CD14-positive monocyte (primary cell): ENCODE measurements around the gene JOSD2. TPM values are rescaled to one million over a fixed set of nuclear protein-coding genes. Genes with fewer than 3 reads are reported as not detected.

Experiments
- DNase-seq, 3 donors: peaks; one replicate each; pipeline ENCODE4 v3.0.0-alpha.2; 2011 to 2022
- H2AFZ ChIP-seq: 2 replicates; pipeline ENCODE4 v1.6.0; 2012; ENCODE audit warnings: mild to moderate bottlenecking, low read depth, low read length, inconsistent platforms; ENCODE audit not compliant: insufficient read depth, poor library complexity, severe bottlenecking
- H3K27ac ChIP-seq, 2 donors: 1 replicate in 1 of 2; 2 replicates in 1 of 2; pipeline ENCODE4 v1.5.1; 2012 to 2013; ENCODE audit warnings: low read length in 2 of 2, control low read depth in 1 of 2, inconsistent platforms in 1 of 2, low read depth in 1 of 2, mild to moderate bottlenecking in 1 of 2
- H3K27me3 ChIP-seq, 2 donors: one replicate each; pipeline versions ENCODE4 v1.6.0 to v1.6.1; 2011 to 2013; ENCODE audit warnings: low read length in 2 of 2; ENCODE audit not compliant: control insufficient read depth in 2 of 2, insufficient read depth in 2 of 2
- H3K36me3 ChIP-seq, 2 donors: replicated peaks in 1 of 2; 1 replicate in 1 of 2; 2 replicates in 1 of 2; pipeline versions ENCODE4 v1.5.1 to v1.6.1; 2012 to 2013; ENCODE audit warnings: low read length in 2 of 2, control low read depth in 1 of 2, inconsistent platforms in 1 of 2, mild to moderate bottlenecking in 1 of 2; ENCODE audit not compliant: insufficient read depth in 2 of 2, control insufficient read depth in 1 of 2
- H3K4me1 ChIP-seq, 2 donors: 1 replicate in 1 of 2; 2 replicates in 1 of 2; pipeline versions ENCODE4 v1.5.1 to v1.6.1; 2012 to 2013; ENCODE audit warnings: low read length in 2 of 2, control low read depth in 1 of 2, inconsistent platforms in 1 of 2, mild to moderate bottlenecking in 1 of 2, moderate library complexity in 1 of 2; ENCODE audit not compliant: insufficient read depth in 2 of 2, control insufficient read depth in 1 of 2
- H3K4me2 ChIP-seq: replicated peaks from 2 replicates; pipeline ENCODE3; 2012; ENCODE audit warnings: low read length, moderate library complexity, mild to moderate bottlenecking; ENCODE audit not compliant: poor library complexity, severe bottlenecking; ENCODE audit errors: extremely low read depth
- H3K4me3 ChIP-seq, 3 experiments: fragments of 200-600 bp in 1 of 3; sonication (generic) in 1 of 3; replicated peaks in 1 of 3; 1 replicate in 2 of 3; 2 replicates in 1 of 3; pipeline ENCODE4 v1.5.1; 2011 to 2013; ENCODE audit warnings: low read length in 3 of 3, mild to moderate bottlenecking in 3 of 3, control low read depth in 2 of 3, low read depth in 2 of 3, inconsistent platforms in 1 of 3, moderate library complexity in 1 of 3
- H3K79me2 ChIP-seq: 2 replicates; pipeline ENCODE4 v1.6.0; 2012; ENCODE audit warnings: mild to moderate bottlenecking, control low read depth, inconsistent platforms, low read length, moderate library complexity; ENCODE audit not compliant: insufficient read depth
- H3K9ac ChIP-seq: 2 replicates; pipeline ENCODE4 v1.6.0; 2017; ENCODE audit warnings: low read length, mild to moderate bottlenecking; ENCODE audit not compliant: insufficient read depth, poor library complexity, severe bottlenecking
- H3K9me3 ChIP-seq, 2 donors: replicated peaks in 1 of 2; 1 replicate in 1 of 2; 2 replicates in 1 of 2; pipeline versions ENCODE4 v1.5.1 to v1.6.1; 2012 to 2013; ENCODE audit warnings: low read length in 2 of 2, control low read depth in 1 of 2; ENCODE audit not compliant: control insufficient read depth in 1 of 2, insufficient read depth in 1 of 2
- H4K20me1 ChIP-seq: 2 replicates; pipeline ENCODE4 v1.6.0; 2012; ENCODE audit warnings: mild to moderate bottlenecking, low read length, control low read depth, moderate library complexity; ENCODE audit not compliant: insufficient read depth
- H3K27ac Mint-ChIP-seq, 7 donors: one replicate each; pipeline ENCODE4 v1.8.0; 2020; ENCODE audit warnings: mild to moderate bottlenecking in 7 of 7, mixed read lengths in 7 of 7, moderate library complexity in 6 of 7, inconsistent platforms in 2 of 7
- H3K27me3 Mint-ChIP-seq, 3 donors: one replicate each; pipeline ENCODE4 v1.8.0; 2021 to 2022; ENCODE audit warnings: low read depth in 3 of 3, mild to moderate bottlenecking in 3 of 3, mixed read lengths in 3 of 3, moderate library complexity in 3 of 3, inconsistent platforms in 1 of 3
- H3K36me3 Mint-ChIP-seq, 2 donors: one replicate each; pipeline ENCODE4 v1.8.0; 2020; ENCODE audit warnings: mixed read lengths in 2 of 2, inconsistent platforms in 1 of 2, mild to moderate bottlenecking in 1 of 2
- H3K4me1 Mint-ChIP-seq: one replicate; pipeline ENCODE4 v1.8.0; 2020; ENCODE audit warnings: mild to moderate bottlenecking, mixed read lengths
- H3K4me3 Mint-ChIP-seq, 2 donors: one replicate each; pipeline ENCODE4 v1.8.0; 2020; ENCODE audit warnings: mild to moderate bottlenecking in 2 of 2, mixed read lengths in 2 of 2, moderate library complexity in 1 of 2
- H3K9me3 Mint-ChIP-seq, 7 donors: one replicate each; pipeline ENCODE4 v1.8.0; 2020 to 2022; ENCODE audit warnings: mixed read lengths in 7 of 7, mild to moderate bottlenecking in 6 of 7, moderate library complexity in 6 of 7, inconsistent platforms in 2 of 7
- CTCF ChIP-seq: fragments of 200-600 bp; IDR thresholded peaks from one replicate; pipeline ENCODE4 v1.8.0; 2022; ENCODE audit warnings: antibody characterized with exemption, mild to moderate bottlenecking
- WGBS: methylation state at CpG from one replicate; pipeline ENCODE4 v1.1.5; 2013; ENCODE audit warnings: missing lambda C conversion rate; ENCODE audit not compliant: insufficient coverage; 5-methylcytosine and 5-hydroxymethylcytosine counted together
- intact Hi-C, 2 donors: fragments of 100-400 bp; cut with micrococcal nuclease; formaldehyde crosslinking; loops; one replicate each; pipeline versions ENCODE4 v1.15.0 to v1.15.1; 2023
- polyA plus RNA-seq, 3 donors: library from polyadenylated mRNA; depleted of rRNA in 1 of 3; unstranded in 2 of 3; stranded (reverse) in 1 of 3; fragments of 300-500 nt in 2 of 3; fragments of >200 nt in 1 of 3; fragmentation: Illumina TruSeq in 2 of 3; gene quantifications; 1 replicate in 2 of 3; 2 replicates in 1 of 3; pipeline ENCODE4 v1.2.3, GENCODE V29; 2012 to 2021

The JOSD2 gene
- polyA plus RNA-seq, 3 donors, result 33.0 to 43.0 (median 37.2) TPM

- no peak overlapping the region for H3K9ac ChIP-seq
- TF ChIP-seq CTCF, result no peak
- Mint-ChIP-seq H3K27ac (no peak overlapping the region), H3K9me3 (no peaks in the 10 kb centered on the region), H3K4me1 (peaks cover 15% of the 10 kb centered on the region), H3K4me3 (no peak overlapping the region), H3K36me3 (peaks cover 13% of the 10 kb centered on the region in 2 donors), H3K27me3 (peaks cover 0 to 5% (median 0%) of the 10 kb centered on the region in 3 donors)
- H3K79me2 ChIP-seq, result peaks cover 4% of the 10 kb centered on the region
- H3K4me3 ChIP-seq, result no peak overlapping the region
- no peaks in the 10 kb centered on the region for H3K9me3 ChIP-seq
- DNase-seq, result no peak
- no peak overlapping the region for H3K4me2 ChIP-seq
- WGBS, result 100% methylated on average over 4 of the region's 8 CpGs
- H3K4me1 ChIP-seq, result peaks cover 11 to 16% of the 10 kb centered on the region in 2 donors
- H2AFZ ChIP-seq, result no peak overlapping the region
- intact Hi-C loops, result no loop called here
- no peaks in the 10 kb centered on the region for H4K20me1 ChIP-seq
- no peaks in the 10 kb centered on the region for H3K27me3 ChIP-seq
- no peak overlapping the region for H3K27ac ChIP-seq
- H3K36me3 ChIP-seq, result no peaks in the 10 kb centered on the region
Measured at GRCh38 chr19:50507376-50507775, 3.6 kb downstream of the JOSD2 start.

- Mint-ChIP-seq H3K27ac (no peak overlapping the region), H3K4me3 (no peak overlapping the region), H3K36me3 (peaks cover 13% of the 10 kb centered on the region in 2 donors), H3K4me1 (peaks cover 13% of the 10 kb centered on the region), H3K9me3 (no peaks in the 10 kb centered on the region), H3K27me3 (peaks cover 0 to 5% (median 2%) of the 10 kb centered on the region in 3 donors)
- Histone ChIP-seq H3K4me1 (peaks cover 10 to 14% of the 10 kb centered on the region in 2 donors), H3K4me3 (no peak overlapping the region), H3K9ac (no peak overlapping the region), H3K9me3 (no peaks in the 10 kb centered on the region), H3K27me3 (no peaks in the 10 kb centered on the region), H3K79me2 (peaks cover 4% of the 10 kb centered on the region), H3K36me3 (no peaks in the 10 kb centered on the region), H3K27ac (no peak overlapping the region), H3K4me2 (no peak overlapping the region), H2AFZ (no peak overlapping the region), H4K20me1 (no peaks in the 10 kb centered on the region)
- WGBS, result 97% methylated on average over 5 of the region's 10 CpGs
- no peak for TF ChIP-seq CTCF
- DNase-seq, result no peak
- intact Hi-C loops, result no loop called here
Measured at GRCh38 chr19:50506700-50507099, 4.3 kb downstream of the JOSD2 start.
